Upper lobe of left lung (tissue), 4 donors: ENCODE data around the gene MACROD2.

Experiments
- CTCF ChIP-seq, 6 experiments: fragments of 450-650 bp in 4 of 6; fragments of 200-600 bp in 2 of 6; sonication (generic) in 2 of 6; IDR thresholded peaks; one replicate each; pipeline ENCODE4 v1.5.1; 2016 to 2019; ENCODE audit warnings: antibody characterized with exemption in 6 of 6
- POLR2AphosphoS5 ChIP-seq, 2 donors: sonication (generic); formaldehyde crosslinking; IDR thresholded peaks; one replicate each; pipeline ENCODE4 v1.5.1; 2017; ENCODE audit warnings: antibody characterized with exemption in 2 of 2

GRCh38 chr20:14712302-14712739, 717.0 kb downstream of the MACROD2 start:
- TF ChIP-seq POLR2AphosphoS5 (IDR thresholded peaks at IDR 0.05) = no peak
- TF ChIP-seq CTCF (IDR thresholded peaks at IDR 0.05) = no peak
